B cell (primary cell): Measurements from ENCODE around the gene PTPN20. TPM values are rescaled to one million over a fixed set of nuclear protein-coding genes. Genes with fewer than 3 reads are reported as not detected.

Source experiments
- ATAC-seq: fragments of 200-7000 bp; cut with Tn5 transposase; one replicate; pipeline ENCODE4 v1.10.0; 2021; ENCODE audit warnings: low read depth, mild to moderate bottlenecking, moderate number of reproducible peaks, moderate library complexity
- CTCF ChIA-PET: fragments of 350-600 bp; sonication (Branson Sonifier 250); formaldehyde crosslinking; loops from one replicate; lab custom pipeline; 2021; ENCODE audit warnings: antibody characterized with exemption, inconsistent platforms; lab: Charles Lee
- POLR2A ChIA-PET: fragments of 350-600 bp; sonication (Branson Sonifier 250); formaldehyde crosslinking; loops from one replicate; lab custom pipeline; 2021; ENCODE audit warnings: antibody characterized with exemption; lab: Charles Lee
- DNase-seq: peaks from one replicate; pipeline ENCODE4 v3.0.0; 2013
- H2AFZ ChIP-seq: 2 replicates; pipeline ENCODE4 v1.6.1; 2012; ENCODE audit warnings: mild to moderate bottlenecking, low read depth, low read length; ENCODE audit not compliant: insufficient read depth, poor library complexity, severe bottlenecking
- H3K27ac ChIP-seq, 2 donors: 1 replicate in 1 of 2; 2 replicates in 1 of 2; pipeline ENCODE4 v1.5.1; 2012 to 2013; ENCODE audit warnings: low read length in 2 of 2, mild to moderate bottlenecking in 2 of 2, moderate library complexity in 1 of 2
- H3K27me3 ChIP-seq, 4 experiments: fragments of 200-600 bp in 1 of 4; sonication (generic) in 1 of 4; replicated peaks in 1 of 4; 1 replicate in 2 of 4; 2 replicates in 2 of 4; pipeline versions ENCODE4 v1.6.1 to v1.7.0; 2013 to 2016; ENCODE audit warnings: low read length in 3 of 4, mild to moderate bottlenecking in 2 of 4, mixed read lengths in 1 of 4, moderate library complexity in 1 of 4; ENCODE audit not compliant: insufficient read depth in 4 of 4, control insufficient read depth in 3 of 4; ENCODE audit errors: control extremely low read depth in 1 of 4
- H3K36me3 ChIP-seq, 2 experiments: replicated peaks in 1 of 2; 1 replicate in 1 of 2; 2 replicates in 1 of 2; pipeline versions ENCODE4 v1.6.1 to v1.7.1; 2013; ENCODE audit warnings: low read length in 1 of 2; ENCODE audit not compliant: insufficient read depth in 2 of 2, control insufficient read depth in 1 of 2; ENCODE audit errors: control extremely low read depth in 1 of 2, extremely low read depth in 1 of 2
- H3K4me1 ChIP-seq, 2 donors: fragments of 200-600 bp in 1 of 2; sonication (generic) in 1 of 2; 1 replicate in 1 of 2; 2 replicates in 1 of 2; pipeline versions ENCODE4 v1.5.1 to v1.6.1; 2013 to 2017; ENCODE audit warnings: low read length in 2 of 2; ENCODE audit not compliant: control insufficient read depth in 2 of 2, insufficient read depth in 2 of 2
- H3K4me2 ChIP-seq: replicated peaks from 2 replicates; pipeline ENCODE3; 2012; ENCODE audit warnings: mild to moderate bottlenecking, low read depth, low read length; ENCODE audit not compliant: poor library complexity, severe bottlenecking
- H3K4me3 ChIP-seq, 5 experiments: fragments of 200-600 bp in 1 of 5; sonication (generic) in 1 of 5; 1 replicate in 3 of 5; 2 replicates in 2 of 5; pipeline versions ENCODE4 v1.5.1 to v1.7.0; 2011 to 2016; ENCODE audit warnings: low read length in 4 of 5, mild to moderate bottlenecking in 4 of 5, low read depth in 2 of 5, control low read depth in 1 of 5, moderate library complexity in 1 of 5; ENCODE audit not compliant: insufficient read depth in 1 of 5; ENCODE audit errors: control extremely low read depth in 1 of 5, extremely low read depth in 1 of 5
- H3K79me2 ChIP-seq: fragments of 200-600 bp; sonication (generic); one replicate; pipeline ENCODE4 v1.6.0; 2016; ENCODE audit warnings: low read length; ENCODE audit not compliant: control insufficient read depth, insufficient read depth
- H3K9ac ChIP-seq: fragments of 200-600 bp; sonication (generic); 2 replicates; pipeline ENCODE4 v1.6.1; 2017; ENCODE audit warnings: mild to moderate bottlenecking, low read length, moderate library complexity
- H3K9me3 ChIP-seq, 3 donors: one replicate each; pipeline versions ENCODE4 v1.6.1 to v1.7.1; 2013; ENCODE audit warnings: low read length in 2 of 3; ENCODE audit not compliant: control insufficient read depth in 2 of 3, insufficient read depth in 1 of 3; ENCODE audit errors: control extremely low read depth in 1 of 3
- H4K20me1 ChIP-seq: 2 replicates; pipeline ENCODE4 v1.6.0; 2012; ENCODE audit warnings: mild to moderate bottlenecking, low read length; ENCODE audit not compliant: insufficient read depth, control insufficient read depth, poor library complexity, severe bottlenecking
- H3K27ac Mint-ChIP-seq: one replicate; pipeline ENCODE4 v1.8.0; 2021; ENCODE audit warnings: mixed read lengths
- H3K27me3 Mint-ChIP-seq: one replicate; pipeline ENCODE4 v1.8.0; 2021; ENCODE audit warnings: mixed read lengths
- H3K4me1 Mint-ChIP-seq: one replicate; pipeline ENCODE4 v1.8.0; 2021; ENCODE audit warnings: mixed read lengths
- H3K4me3 Mint-ChIP-seq: one replicate; pipeline ENCODE4 v1.8.0; 2021; ENCODE audit warnings: mixed read lengths
- H3K9me3 Mint-ChIP-seq: one replicate; pipeline ENCODE4 v1.8.0; 2022; ENCODE audit warnings: mixed read lengths; ENCODE audit not compliant: insufficient read depth
- CTCF ChIP-seq: fragments of 200-600 bp; IDR thresholded peaks from one replicate; pipeline ENCODE4 v1.8.0; 2022; ENCODE audit warnings: antibody characterized with exemption, mild to moderate bottlenecking
- EZH2 ChIP-seq: IDR thresholded peaks from 2 replicates; pipeline ENCODE4 v1.6.1; 2012; ENCODE audit warnings: borderline replicate concordance, low read depth, mild to moderate bottlenecking, moderate library complexity, low read length; ENCODE audit not compliant: insufficient read depth, poor library complexity, severe bottlenecking
- whole genome bisulfite sequencing: methylation state at CpG from one replicate; pipeline ENCODE4 v1.1.5; 2013; ENCODE audit warnings: missing lambda C conversion rate; ENCODE audit not compliant: insufficient coverage; 5-methylcytosine and 5-hydroxymethylcytosine counted together
- intact Hi-C: fragments of 100-400 bp; cut with micrococcal nuclease; formaldehyde crosslinking; loops from one replicate; pipeline ENCODE4 v1.10.0; 2022
- polyA plus RNA-seq: library from polyadenylated mRNA; depleted of rRNA; stranded (reverse); fragments of >200 nt; gene quantifications from 2 replicates; pipeline ENCODE4 v1.2.3, GENCODE V29; 2012
- total RNA-seq, 2 donors: library from RNA; stranded (reverse); fragments of 120-200 nt in 1 of 2; gene quantifications; 1 replicate in 1 of 2; 2 replicates in 1 of 2; pipeline versions ENCODE4 v1.2.3 to v1.2.4, GENCODE V29; 2013 to 2022

Gene PTPN20
- total and polyA plus RNA-seq, 2 donors (not counting 1 experiment from before 2014, with no cell fraction given): 0.24 to 4.2 TPM

DNA sequence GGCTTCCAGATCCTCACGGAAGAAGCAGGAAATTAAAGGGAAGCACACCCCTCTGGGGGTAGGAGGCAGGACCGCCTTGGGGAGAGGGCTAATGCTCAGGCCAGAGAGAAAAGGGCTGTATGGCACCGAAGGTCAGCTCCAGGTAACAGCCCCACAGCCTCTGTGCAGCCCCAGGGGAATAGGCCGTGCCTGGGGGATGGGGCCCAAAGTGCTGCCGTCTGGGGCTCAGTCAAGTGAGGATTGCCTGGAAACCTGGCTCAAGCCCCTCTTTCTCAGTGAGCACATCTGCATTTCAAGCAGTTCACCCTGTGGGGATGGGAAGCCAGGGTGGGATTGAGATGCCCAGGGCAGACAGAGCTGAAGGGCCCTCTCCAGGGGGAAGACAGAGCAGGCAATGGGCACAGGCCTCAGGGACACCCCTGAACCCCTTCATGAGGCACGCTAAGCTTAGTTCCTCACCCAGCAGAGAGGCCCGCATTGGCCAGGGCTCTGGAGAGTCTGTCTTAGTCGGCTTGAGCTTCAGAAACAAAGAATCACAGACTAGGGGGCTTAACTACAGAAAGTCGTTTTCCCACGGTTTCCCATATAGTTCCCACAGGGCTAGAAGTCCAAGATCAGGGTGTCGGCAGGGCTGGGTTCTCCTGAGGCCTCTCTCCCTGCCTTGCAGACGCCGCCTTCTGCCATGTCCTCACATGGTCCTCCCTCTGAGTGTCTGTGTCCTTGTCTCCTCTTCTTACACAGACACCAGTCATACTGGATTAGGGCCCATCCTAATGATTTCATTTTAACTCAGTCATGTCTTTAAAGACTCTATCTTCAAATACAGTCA lies 118.2 kb downstream of the PTPN20 start:
- 83% methylated on average over 13 of the region's 13 CpGs for WGBS
- Histone ChIP-seq H4K20me1 (no peaks in the 10 kb centered on the region), H3K36me3 (no peaks in the 10 kb centered on the region), H3K4me1 (no peaks in the 10 kb centered on the region), H3K27ac (no peak overlapping the region), H3K4me2 (no peak overlapping the region), H2AFZ (no peak overlapping the region), H3K9ac (no peak overlapping the region), H3K9me3 (no peaks in the 10 kb centered on the region), H3K27me3 (no peaks in the 10 kb centered on the region), H3K4me3 (no peak overlapping the region), H3K79me2 (no peaks in the 10 kb centered on the region)
- POLR2A ChIA-PET: no interaction called here
- H3K9me3 Mint-ChIP-seq: no peaks in the 10 kb centered on the region
- no peak overlapping the region for H3K4me3 Mint-ChIP-seq
- CTCF ChIA-PET: interaction anchor here (1.3 to 2.4 kb wide), 2 partner anchors 17 to 283 kb away, joined by 5 to 13 read pairs; no protein-coding TSS in a partner anchor
- no peak overlapping the region for H3K27ac Mint-ChIP-seq
- TF ChIP-seq EZH2 (no peak), CTCF (no peak)
- ATAC-seq (no peak), DNase-seq (no peak)
- peaks cover 4% of the 10 kb centered on the region for H3K27me3 Mint-ChIP-seq
- intact Hi-C loops: no loop called here
- no peaks in the 10 kb centered on the region for H3K4me1 Mint-ChIP-seq

GRCh38 chr10:47030191-47030703 lies 119.0 kb downstream of the PTPN20 start:
- Histone ChIP-seq H3K4me1 (no peaks in the 10 kb centered on the region), H3K27me3 (no peaks in the 10 kb centered on the region), H3K27ac (no peak overlapping the region), H3K4me2 (no peak overlapping the region), H3K9me3 (no peaks in the 10 kb centered on the region), H3K4me3 (no peak overlapping the region), H3K79me2 (no peaks in the 10 kb centered on the region), H4K20me1 (no peaks in the 10 kb centered on the region), H3K36me3 (no peaks in the 10 kb centered on the region), H2AFZ (no peak overlapping the region), H3K9ac (no peak overlapping the region)
- Mint-ChIP-seq H3K27me3 (peaks cover 4% of the 10 kb centered on the region), H3K9me3 (no peaks in the 10 kb centered on the region), H3K4me3 (no peak overlapping the region), H3K27ac (no peak overlapping the region), H3K4me1 (no peaks in the 10 kb centered on the region)
- CTCF ChIA-PET: interaction anchor here (2.4 kb wide), 1 partner anchor 282 kb away, joined by 13 read pairs; no protein-coding TSS in a partner anchor
- intact Hi-C loops: no loop called here
- POLR2A ChIA-PET: no interaction called here
- DNase-seq (no peak), ATAC-seq (no peak)
- TF ChIP-seq CTCF: no peak
- WGBS: 99% methylated on average over 8 of the region's 10 CpGs
